Measurements from ENCODE around the gene URB1.

Gene URB1

GRCh38 chr21:32331444-32332305 is 61.1 kb downstream of the URB1 start:
- H3K36me3 ChIP-seq (ENCODE audit: insufficient read depth, low read length), result peaks cover 100% of the 10 kb centered on the region
- no peak overlapping the region for H3K27ac ChIP-seq (ENCODE audit: low read depth, low read length, poor library complexity, severe bottlenecking)
- no peaks in the 10 kb centered on the region for H4K20me1 ChIP-seq (ENCODE audit: insufficient read depth, low read length)
- no peaks in the 10 kb centered on the region for H3F3A ChIP-seq (ENCODE audit: insufficient read depth, low read length)
- H3K4me2 ChIP-seq (ENCODE audit: low read length), result no peak overlapping the region
- no peaks in the 10 kb centered on the region for H3K79me2 ChIP-seq (ENCODE audit: insufficient read depth, low read length)
- H3K9me3 ChIP-seq (ENCODE audit: low read length), result no peaks in the 10 kb centered on the region
- H2AFZ ChIP-seq (ENCODE audit: low read length), result no peak overlapping the region
- no peak overlapping the region for H3K9ac ChIP-seq (ENCODE audit: low read length)
- no peaks in the 10 kb centered on the region for H3K4me1 ChIP-seq (ENCODE audit: insufficient read depth, low read length, severe bottlenecking)
- no peaks in the 10 kb centered on the region for H3K27me3 ChIP-seq (ENCODE audit: insufficient read depth, low read length)
- TF ChIP-seq CTCF (IDR thresholded peaks at IDR 0.05; ENCODE audit: low read length), result no peak
- TF ChIP-seq EZH2 (IDR thresholded peaks at IDR 0.05; ENCODE audit: borderline replicate concordance, low read length), result no peak
- H3K9me2 ChIP-seq (ENCODE audit: low read depth, low read length), result no peaks in the 10 kb centered on the region
- H3K4me3 ChIP-seq (ENCODE audit: low read depth, low read length, poor library complexity, severe bottlenecking), result no peak overlapping the region

- Histone ChIP-seq H3K9ac (ENCODE audit: low read length) (no peak overlapping the region), H3F3A (ENCODE audit: insufficient read depth, low read length) (no peaks in the 10 kb centered on the region)
Observed at GRCh38 chr21:32330784-32331311, 62.0 kb downstream of the URB1 start.

GRCh38 chr21:32329776-32330175 is 63.0 kb downstream of the URB1 start:
- Histone ChIP-seq H3K36me3 (ENCODE audit: insufficient read depth, low read length) (peaks cover 100% of the 10 kb centered on the region), H4K20me1 (ENCODE audit: insufficient read depth, low read length) (no peaks in the 10 kb centered on the region)
- TF ChIP-seq CTCF (IDR thresholded peaks at IDR 0.05; ENCODE audit: low read length) (no peak), EZH2 (IDR thresholded peaks at IDR 0.05; ENCODE audit: borderline replicate concordance, low read length) (no peak)

More at GRCh38 chr21:32330784-32331311, 62.0 kb downstream of the URB1 start:
- no peak overlapping the region for H2AFZ ChIP-seq (ENCODE audit: low read length)
- no peaks in the 10 kb centered on the region for H3K79me2 ChIP-seq (ENCODE audit: insufficient read depth, low read length)
- no peaks in the 10 kb centered on the region for H3K4me1 ChIP-seq (ENCODE audit: insufficient read depth, low read length, severe bottlenecking)
- H3K9me2 ChIP-seq (ENCODE audit: low read depth, low read length), result no peaks in the 10 kb centered on the region
- H3K27ac ChIP-seq (ENCODE audit: low read depth, low read length, poor library complexity, severe bottlenecking), result no peak overlapping the region
- no peak for TF ChIP-seq CTCF (IDR thresholded peaks at IDR 0.05; ENCODE audit: low read length)
- no peak for TF ChIP-seq EZH2 (IDR thresholded peaks at IDR 0.05; ENCODE audit: borderline replicate concordance, low read length)
- H3K36me3 ChIP-seq (ENCODE audit: insufficient read depth, low read length), result peaks cover 100% of the 10 kb centered on the region
- no peaks in the 10 kb centered on the region for H3K27me3 ChIP-seq (ENCODE audit: insufficient read depth, low read length)
- no peak overlapping the region for H3K4me2 ChIP-seq (ENCODE audit: low read length)
- no peak overlapping the region for H3K4me3 ChIP-seq (ENCODE audit: low read depth, low read length, poor library complexity, severe bottlenecking)
- H4K20me1 ChIP-seq (ENCODE audit: insufficient read depth, low read length), result no peaks in the 10 kb centered on the region
- no peaks in the 10 kb centered on the region for H3K9me3 ChIP-seq (ENCODE audit: low read length)

More at GRCh38 chr21:32329776-32330175, 63.0 kb downstream of the URB1 start:
- no peak overlapping the region for H3K9ac ChIP-seq (ENCODE audit: low read length)
- H3F3A ChIP-seq (ENCODE audit: insufficient read depth, low read length), result no peaks in the 10 kb centered on the region
- H3K4me1 ChIP-seq (ENCODE audit: insufficient read depth, low read length, severe bottlenecking), result no peaks in the 10 kb centered on the region
- no peak overlapping the region for H3K4me2 ChIP-seq (ENCODE audit: low read length)
- H3K27ac ChIP-seq (ENCODE audit: low read depth, low read length, poor library complexity, severe bottlenecking), result no peak overlapping the region
- no peaks in the 10 kb centered on the region for H3K9me2 ChIP-seq (ENCODE audit: low read depth, low read length)
- no peak overlapping the region for H3K4me3 ChIP-seq (ENCODE audit: low read depth, low read length, poor library complexity, severe bottlenecking)
- no peaks in the 10 kb centered on the region for H3K9me3 ChIP-seq (ENCODE audit: low read length)
- no peaks in the 10 kb centered on the region for H3K79me2 ChIP-seq (ENCODE audit: insufficient read depth, low read length)
- no peaks in the 10 kb centered on the region for H3K27me3 ChIP-seq (ENCODE audit: insufficient read depth, low read length)
- no peak overlapping the region for H2AFZ ChIP-seq (ENCODE audit: low read length)
